Right lobe of liver (tissue), 6 donors: ENCODE results near the gene RPS6KA2. TPM values are rescaled to one million over a fixed set of nuclear protein-coding genes. Genes with fewer than 3 reads are reported as not detected.

ENCODE experiments used
- ATAC-seq, 4 donors: fragments of 200-7000 bp; cut with Tn5 transposase; one replicate each; pipeline ENCODE4 v1.9.1; 2020; ENCODE audit warnings: mild to moderate bottlenecking in 4 of 4, moderate library complexity in 4 of 4
- DNase-seq, 3 donors: peaks; one replicate each; pipeline ENCODE4 v3.0.0-alpha.2; 2020
- H3K27ac ChIP-seq, 3 donors: fragments of 200-600 bp; one replicate each; pipeline ENCODE4 v1.8.0; 2022
- H3K27me3 ChIP-seq, 2 donors: fragments of 200-600 bp; one replicate each; pipeline ENCODE4 v1.8.0; 2022
- H3K36me3 ChIP-seq, 4 donors: fragments of 200-600 bp; sonication (generic) in 1 of 4; one replicate each; pipeline versions ENCODE4 v1.5.1 to v1.8.0; 2017 to 2022; ENCODE audit warnings: control low read depth in 1 of 4
- H3K4me1 ChIP-seq, 4 donors: fragments of 200-600 bp; sonication (generic) in 1 of 4; one replicate each; pipeline versions ENCODE4 v1.5.1 to v1.8.0; 2017 to 2022; ENCODE audit warnings: control low read depth in 1 of 4
- H3K4me3 ChIP-seq, 3 donors: fragments of 200-600 bp; one replicate each; pipeline ENCODE4 v1.8.0; 2022
- H3K9me3 ChIP-seq, 4 donors: fragments of 200-600 bp; sonication (generic) in 1 of 4; one replicate each; pipeline versions ENCODE4 v1.5.1 to v1.8.0; 2017 to 2022; ENCODE audit warnings: control low read depth in 1 of 4
- POLR2A ChIP-seq: fragments of 450-650 bp; IDR thresholded peaks from one replicate; pipeline ENCODE4 v1.6.1; 2017; ENCODE audit warnings: antibody characterized with exemption, mild to moderate bottlenecking
- WGBS: methylation state at CpG from one replicate; pipeline ENCODE4 v1.1.6; 2018; ENCODE audit warnings: low coverage, low lambda C conversion rate; ENCODE audit not compliant: insufficient coverage; ENCODE audit errors: missing lambda C conversion rate; 5-methylcytosine and 5-hydroxymethylcytosine counted together
- intact Hi-C, 2 donors: fragments of 100-400 bp; cut with DNase I; formaldehyde crosslinking; loops; one replicate each; pipeline versions ENCODE4 v1.11.2 to v1.14.1; 2022
- total RNA-seq, 6 experiments: library from RNA; depleted of rRNA in 2 of 6; stranded (reverse); fragments of >200 nt in 2 of 6; fragmentation: NEBNext Ultra II Directional in 3 of 6; extraction: Animal tissue kit (Norgen Biotek cat#: 25700) in 3 of 6; gene quantifications; one replicate each; pipeline versions ENCODE4 v1.1.0 to v1.2.4, GENCODE V29; 2016 to 2023
- TF ChIP-seq, protein P1 (sequence below), 4 donors: fragments of 200-600 bp in 3 of 4; fragments of 450-650 bp in 1 of 4; IDR thresholded peaks; one replicate each; pipeline versions ENCODE4 v1.5.1 to v1.8.0; 2016 to 2022; ENCODE audit warnings: antibody characterized with exemption in 4 of 4, mild to moderate bottlenecking in 2 of 4
- donor health status: DM: no; HTN: yes; CAD: no.
- donor health status: DM: no; HTN: no; CAD: no.
- donor health status: DM: no; HTN: no; CAD: no.
- donor health status: DM: no; HTN: yes; CAD: no.
- donor health status: DM: no; HTN: yes; CAD: no.

Gene RPS6KA2
- total RNA-seq, 6 experiments from 2014 or later, result 6.4 to 18.1 (median 11.1) TPM

GRCh38 chr6:166556863-166557322 is 70.2 kb downstream of the RPS6KA2 start:
- no peaks in the 10 kb centered on the region for H3K9me3 ChIP-seq
- peak overlapping the region; percentile 73 to 78 (median 73) for H3K27ac ChIP-seq
- peaks cover 0 to 21% (median 10%) of the 10 kb centered on the region in 4 donors for H3K4me1 ChIP-seq
- intact Hi-C loops, result no loop called here
- WGBS, result 20% methylated on average over 3 of the region's 16 CpGs
- H3K36me3 ChIP-seq, result no peaks in the 10 kb centered on the region
- ATAC-seq, result peak; percentile 93 to 98 (median 95)
- peak; percentile 88 to 97 (median 95) for DNase-seq
- H3K27me3 ChIP-seq, result no peaks in the 10 kb centered on the region
- TF ChIP-seq, protein P1, sequence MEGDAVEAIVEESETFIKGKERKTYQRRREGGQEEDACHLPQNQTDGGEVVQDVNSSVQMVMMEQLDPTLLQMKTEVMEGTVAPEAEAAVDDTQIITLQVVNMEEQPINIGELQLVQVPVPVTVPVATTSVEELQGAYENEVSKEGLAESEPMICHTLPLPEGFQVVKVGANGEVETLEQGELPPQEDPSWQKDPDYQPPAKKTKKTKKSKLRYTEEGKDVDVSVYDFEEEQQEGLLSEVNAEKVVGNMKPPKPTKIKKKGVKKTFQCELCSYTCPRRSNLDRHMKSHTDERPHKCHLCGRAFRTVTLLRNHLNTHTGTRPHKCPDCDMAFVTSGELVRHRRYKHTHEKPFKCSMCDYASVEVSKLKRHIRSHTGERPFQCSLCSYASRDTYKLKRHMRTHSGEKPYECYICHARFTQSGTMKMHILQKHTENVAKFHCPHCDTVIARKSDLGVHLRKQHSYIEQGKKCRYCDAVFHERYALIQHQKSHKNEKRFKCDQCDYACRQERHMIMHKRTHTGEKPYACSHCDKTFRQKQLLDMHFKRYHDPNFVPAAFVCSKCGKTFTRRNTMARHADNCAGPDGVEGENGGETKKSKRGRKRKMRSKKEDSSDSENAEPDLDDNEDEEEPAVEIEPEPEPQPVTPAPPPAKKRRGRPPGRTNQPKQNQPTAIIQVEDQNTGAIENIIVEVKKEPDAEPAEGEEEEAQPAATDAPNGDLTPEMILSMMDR (IDR thresholded peaks at IDR 0.05), result no peak
- TF ChIP-seq POLR2A, result peak; percentile 93
- peak overlapping the region in 2 of 3 donors; percentile 19 to 27 for H3K4me3 ChIP-seq

GRCh38 chr6:166556336-166556735 is 70.7 kb downstream of the RPS6KA2 start:
- Histone ChIP-seq H3K4me3 (no peak overlapping the region), H3K36me3 (no peaks in the 10 kb centered on the region), H3K27ac (peak overlapping the region; percentile 12 to 58 (median 12)), H3K9me3 (no peaks in the 10 kb centered on the region), H3K27me3 (no peaks in the 10 kb centered on the region), H3K4me1 (peaks cover 0 to 21% (median 10%) of the 10 kb centered on the region in 4 donors)
- ATAC-seq, result no peak
- TF ChIP-seq POLR2A, result no peak
- TF ChIP-seq, protein P1 (IDR thresholded peaks at IDR 0.05), result no peak
- DNase-seq, result no peak
- intact Hi-C loops, result no loop called here

- H3K4me1 ChIP-seq, result peaks cover 0 to 21% (median 10%) of the 10 kb centered on the region in 4 donors
- H3K36me3 ChIP-seq, result no peaks in the 10 kb centered on the region
- no peak for ATAC-seq
- H3K9me3 ChIP-seq, result no peaks in the 10 kb centered on the region
- no peak for DNase-seq
- no peak overlapping the region for H3K4me3 ChIP-seq
- intact Hi-C loops, result no loop called here
- H3K27ac ChIP-seq, result no peak overlapping the region
- 87% methylated on average over 6 of the region's 6 CpGs for WGBS
- TF ChIP-seq, protein P1 (IDR thresholded peaks at IDR 0.05), result no peak
- TF ChIP-seq POLR2A, result no peak
- H3K27me3 ChIP-seq, result no peaks in the 10 kb centered on the region
Measured at GRCh38 chr6:166555086-166555485, 72.0 kb downstream of the RPS6KA2 start.

DNA sequence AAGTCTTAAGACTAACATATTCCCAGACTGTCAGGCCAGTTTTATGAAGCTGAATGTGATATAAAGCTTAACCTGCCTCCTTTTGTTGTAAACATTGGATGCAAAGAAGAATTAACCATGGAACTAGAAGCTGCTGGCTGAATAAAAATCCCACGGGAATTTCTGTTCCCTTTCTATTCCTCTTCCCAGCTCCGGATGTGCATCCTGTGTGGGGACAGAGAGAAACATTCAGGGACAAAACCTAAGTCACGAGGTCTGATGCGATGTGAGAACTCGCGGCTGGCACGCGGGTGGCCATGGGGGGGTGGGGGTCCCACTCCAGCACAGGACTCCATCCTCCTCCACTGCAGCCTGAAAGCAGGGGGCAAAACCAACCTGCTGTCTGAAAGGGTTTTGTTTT is 72.7 kb downstream of the RPS6KA2 start:
- intact Hi-C loops, result no loop called here
- Histone ChIP-seq H3K4me1 (peaks cover 0 to 21% (median 10%) of the 10 kb centered on the region in 4 donors), H3K4me3 (no peak overlapping the region)

More for the DNA sequence above, 72.7 kb downstream of the RPS6KA2 start:
- H3K27ac ChIP-seq, result peak overlapping the region in 2 of 3 donors; percentile 3 to 51
- DNase-seq (no peak), ATAC-seq (no peak)
- WGBS, result 73% methylated on average over 7 of the region's 8 CpGs
- no peaks in the 10 kb centered on the region for H3K27me3 ChIP-seq
- no peaks in the 10 kb centered on the region for H3K9me3 ChIP-seq
- no peaks in the 10 kb centered on the region for H3K36me3 ChIP-seq
- TF ChIP-seq, protein P1 (IDR thresholded peaks at IDR 0.05), result no peak
